Measurements from ENCODE around the gene DMD. TPM values are rescaled to one million over a fixed set of nuclear protein-coding genes. Genes with fewer than 3 reads are reported as not detected.

The DMD gene
- total RNA-seq, 1 experiment from 2014 or later = 2.2 TPM

GRCh38 chrX:31697294-31697916, 1513.9 kb downstream of the DMD start:
- H3K9me3 ChIP-seq (ENCODE audit: control insufficient read depth, insufficient read depth, low read depth, low read length) = no peaks in the 10 kb centered on the region
- DNase-seq (ENCODE audit: low read depth, low spot score) = no peak
- H3K4me3 ChIP-seq (ENCODE audit: low read depth in 2 of 2, low read length in 2 of 2) = no peak overlapping the region
- H3K36me3 ChIP-seq (ENCODE audit: control insufficient read depth, insufficient read depth, low read length) = no peaks in the 10 kb centered on the region
- H3K4me1 ChIP-seq (ENCODE audit: control insufficient read depth, insufficient read depth, low read length) = no peaks in the 10 kb centered on the region
- H3K27me3 ChIP-seq (ENCODE audit: control insufficient read depth, insufficient read depth, low read length) = no peaks in the 10 kb centered on the region
- in situ Hi-C loops (cut with HindIII; ENCODE audit: low pct_unique_long_range_greater_than_20kb, low sequenced_read_pairs) = no loop called here
- ChIA-PET POLR2A (no interaction called here), CTCF (no interaction called here)
- ATAC-seq = no peak
- BruUV-seq (replicated peaks) = no TSS peak
- TF ChIP-seq CTCF (IDR thresholded peaks at IDR 0.05) = no peak
- TF ChIP-seq POLR2AphosphoS5 (IDR thresholded peaks at IDR 0.05; ENCODE audit: low read depth, low read length) = no peak
- no peak for TF ChIP-seq REST (IDR thresholded peaks at IDR 0.05; ENCODE audit: insufficient read depth in 1 of 2, low read depth in 2 of 2, low read length in 1 of 2)
- no peak for TF ChIP-seq TCF7L2 (IDR thresholded peaks at IDR 0.05; ENCODE audit: low read depth, low read length)
- no peak for TF ChIP-seq SIN3A (IDR thresholded peaks at IDR 0.05; ENCODE audit: borderline replicate concordance, insufficient read depth, low read depth, low read length)
- no peak overlapping the region for H3K27ac ChIP-seq (ENCODE audit: low read length)
- intact Hi-C loops (cut with micrococcal nuclease; ENCODE audit: unreplicated experiment) = no loop called here

- no peaks in the 10 kb centered on the region for H3K9me3 ChIP-seq (ENCODE audit: control insufficient read depth, insufficient read depth, low read depth, low read length)
- BruUV-seq (replicated peaks) = no TSS peak
Measured at GRCh38 chrX:31679861-31680260, 1531.5 kb downstream of the DMD start.

More at GRCh38 chrX:31679861-31680260, 1531.5 kb downstream of the DMD start:
- no peak overlapping the region for H3K27ac ChIP-seq (ENCODE audit: low read length)
- H3K27me3 ChIP-seq (ENCODE audit: control insufficient read depth, insufficient read depth, low read length) = no peaks in the 10 kb centered on the region
- in situ Hi-C loops (cut with HindIII; ENCODE audit: low pct_unique_long_range_greater_than_20kb, low sequenced_read_pairs) (no loop called here), intact Hi-C loops (cut with micrococcal nuclease; ENCODE audit: unreplicated experiment) (no loop called here)
- POLR2A ChIA-PET = no interaction called here
- H3K4me1 ChIP-seq (ENCODE audit: control insufficient read depth, insufficient read depth, low read length) = no peaks in the 10 kb centered on the region
- CTCF ChIA-PET = no interaction called here
- no peak overlapping the region for H3K4me3 ChIP-seq (ENCODE audit: low read depth in 2 of 2, low read length in 2 of 2)
- DNase-seq (ENCODE audit: low read depth, low spot score) = no peak
- TF ChIP-seq REST (IDR thresholded peaks at IDR 0.05; ENCODE audit: insufficient read depth in 1 of 2, low read depth in 2 of 2, low read length in 1 of 2) = no peak
- no peak for TF ChIP-seq TCF7L2 (IDR thresholded peaks at IDR 0.05; ENCODE audit: low read depth, low read length)
- no peak for TF ChIP-seq CTCF (IDR thresholded peaks at IDR 0.05)
- TF ChIP-seq POLR2AphosphoS5 (IDR thresholded peaks at IDR 0.05; ENCODE audit: low read depth, low read length) = no peak
- no peak for TF ChIP-seq SIN3A (IDR thresholded peaks at IDR 0.05; ENCODE audit: borderline replicate concordance, insufficient read depth, low read depth, low read length)
- ATAC-seq = no peak
- H3K36me3 ChIP-seq (ENCODE audit: control insufficient read depth, insufficient read depth, low read length) = no peaks in the 10 kb centered on the region

All from Panc1 (cell line).